Progenitor cell of endocrine pancreas (in vitro differentiated cells): ENCODE measurements around the gene DCAF12. TPM values are rescaled to one million over a fixed set of nuclear protein-coding genes. Genes with fewer than 3 reads are reported as not detected.

Experiments
- DNase-seq: peaks from one replicate; pipeline ENCODE4 v3.0.0; 2021; ENCODE audit warnings: low spot score; ENCODE audit not compliant: unreplicated experiment
- H3K27ac Mint-ChIP-seq: 2 replicates; pipeline ENCODE4 v1.8.0; 2021; ENCODE audit warnings: mild to moderate bottlenecking, moderate library complexity, mixed read lengths
- H3K27me3 Mint-ChIP-seq: 2 replicates; pipeline ENCODE4 v1.8.0; 2021; ENCODE audit warnings: mixed read lengths
- H3K36me3 Mint-ChIP-seq: 2 replicates; pipeline ENCODE4 v1.8.0; 2022; ENCODE audit warnings: mixed read lengths; ENCODE audit not compliant: insufficient read depth
- H3K4me1 Mint-ChIP-seq: 2 replicates; pipeline ENCODE4 v1.8.0; 2021; ENCODE audit warnings: low read depth, mixed read lengths
- H3K4me3 Mint-ChIP-seq: 2 replicates; pipeline ENCODE4 v1.8.0; 2021; ENCODE audit warnings: low read depth, mild to moderate bottlenecking, moderate library complexity, mixed read lengths
- H3K9me3 Mint-ChIP-seq: 2 replicates; pipeline ENCODE4 v1.8.0; 2021; ENCODE audit warnings: low read depth, mixed read lengths
- CTCF ChIP-seq: fragments of 200-600 bp; sonication (generic); IDR thresholded peaks from one replicate; pipeline ENCODE4 v1.5.0; 2021; ENCODE audit warnings: antibody characterized with exemption, mild to moderate bottlenecking; ENCODE audit not compliant: unreplicated experiment
- total RNA-seq: library from RNA; stranded (reverse); gene quantifications from 2 replicates; pipeline ENCODE4 v1.2.1, GENCODE V29; 2021

The DCAF12 gene
- total RNA-seq, 1 donor from 2014 or later, result 48.7 TPM

GRCh38 chr9:34154057-34154456, 27.6 kb upstream of the DCAF12 start:
- Mint-ChIP-seq H3K4me3 (no peak overlapping the region), H3K36me3 (no peaks in the 10 kb centered on the region), H3K27ac (no peak overlapping the region), H3K27me3 (no peaks in the 10 kb centered on the region), H3K9me3 (no peaks in the 10 kb centered on the region), H3K4me1 (peaks cover 10% of the 10 kb centered on the region)
- TF ChIP-seq CTCF, result no peak
- DNase-seq, result no peak

GRCh38 chr9:34151398-34151797, 24.9 kb upstream of the DCAF12 start:
- no peak for DNase-seq
- Mint-ChIP-seq H3K4me3 (no peak overlapping the region), H3K27ac (no peak overlapping the region), H3K27me3 (no peaks in the 10 kb centered on the region), H3K9me3 (no peaks in the 10 kb centered on the region), H3K4me1 (no peaks in the 10 kb centered on the region), H3K36me3 (no peaks in the 10 kb centered on the region)
- no peak for TF ChIP-seq CTCF

GRCh38 chr9:34145165-34145564, 18.7 kb upstream of the DCAF12 start:
- no peak overlapping the region for H3K4me3 Mint-ChIP-seq
- H3K27ac Mint-ChIP-seq, result no peak overlapping the region
- no peaks in the 10 kb centered on the region for H3K27me3 Mint-ChIP-seq
- no peak for DNase-seq
- H3K36me3 Mint-ChIP-seq, result no peaks in the 10 kb centered on the region
- TF ChIP-seq CTCF, result no peak
- no peaks in the 10 kb centered on the region for H3K9me3 Mint-ChIP-seq
- H3K4me1 Mint-ChIP-seq, result peaks cover 2% of the 10 kb centered on the region

GRCh38 chr9:34143116-34143515, 16.6 kb upstream of the DCAF12 start:
- peak overlapping the region; percentile 31 for H3K27ac Mint-ChIP-seq
- no peak for TF ChIP-seq CTCF

GRCh38 chr9:34140853-34141252, 14.4 kb upstream of the DCAF12 start:
- no peak for DNase-seq
- Mint-ChIP-seq H3K4me3 (no peak overlapping the region), H3K36me3 (no peaks in the 10 kb centered on the region), H3K9me3 (no peaks in the 10 kb centered on the region), H3K27me3 (no peaks in the 10 kb centered on the region), H3K4me1 (peaks cover 2% of the 10 kb centered on the region), H3K27ac (no peak overlapping the region)
- TF ChIP-seq CTCF, result no peak

More at GRCh38 chr9:34143116-34143515, 16.6 kb upstream of the DCAF12 start:
- no peak for DNase-seq
- no peaks in the 10 kb centered on the region for H3K27me3 Mint-ChIP-seq
- H3K4me1 Mint-ChIP-seq, result peaks cover 2% of the 10 kb centered on the region
- H3K4me3 Mint-ChIP-seq, result no peak overlapping the region
- H3K9me3 Mint-ChIP-seq, result no peaks in the 10 kb centered on the region
- no peaks in the 10 kb centered on the region for H3K36me3 Mint-ChIP-seq
